Measurements from ENCODE around the gene APBA2. TPM values are rescaled to one million over a fixed set of nuclear protein-coding genes. Genes with fewer than 3 reads are reported as not detected.
A peak's percentile ranks its signal among the peaks of the same experiment; 100 is the strongest.

Gene APBA2
- total and polyA plus RNA-seq, 2 of the 4 experiments (the other 2 are of a cell fraction) = 21.7 to 33.0 TPM

DNA sequence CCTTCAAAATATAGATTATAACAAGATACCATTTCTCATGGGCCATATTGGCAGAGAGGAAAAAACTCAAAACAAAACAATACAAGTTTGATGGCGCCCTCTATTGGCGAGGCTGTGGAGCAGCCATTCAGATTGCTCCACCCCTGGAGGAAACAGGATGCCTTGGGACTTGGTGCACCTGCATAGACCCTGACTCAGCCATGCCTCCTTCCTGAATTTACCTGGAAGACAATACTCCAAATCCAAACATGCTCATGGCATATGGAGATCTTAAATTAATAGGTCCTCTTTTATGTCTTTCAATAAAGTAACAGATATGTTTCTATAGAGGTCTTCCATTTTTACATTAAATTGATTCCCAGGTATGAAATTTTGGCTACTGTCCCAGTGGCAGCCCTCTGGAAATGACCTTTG is 90.0 kb downstream of the APBA2 start:
- intact Hi-C loops (cut with micrococcal nuclease) = loop anchor here (2.0 kb wide), 1 partner anchor 95 kb away; no protein-coding TSS in a partner anchor
- Histone ChIP-seq H3K14ac (replicated peaks; ENCODE audit: low read depth, low read length) (no peak overlapping the region), H2AFZ (replicated peaks; ENCODE audit: low read length, poor library complexity) (no peak overlapping the region), H3K18ac (ENCODE audit: low read depth, low read length) (no peak overlapping the region), H3K27me3 (ENCODE audit: control insufficient read depth, insufficient read depth, low read length) (no peaks in the 10 kb centered on the region), H2BK15ac (ENCODE audit: low read depth, low read length) (no peak overlapping the region), H3K9me1 (ENCODE audit: insufficient read depth, low read length) (peaks cover 11% of the 10 kb centered on the region), H4K20me1 (ENCODE audit: insufficient read depth, low read length) (peaks cover 13% of the 10 kb centered on the region; the same call in 1 of the 2 replicates), H3K4me2 (ENCODE audit: low read depth, low read length) (no peak overlapping the region), H2BK5ac (ENCODE audit: low read depth, low read length, poor library complexity, severe bottlenecking) (no peak overlapping the region), H3K27ac (ENCODE audit: insufficient read depth, low read length) (no peak overlapping the region), H3K56ac (ENCODE audit: extremely low read depth, insufficient read depth, low read length) (no peak overlapping the region), H4K91ac (ENCODE audit: insufficient read depth, low read depth, low read length) (no peak overlapping the region), H3K4me1 (ENCODE audit: control insufficient read depth, insufficient read depth, low read length) (peaks cover 4% of the 10 kb centered on the region; the same call in 1 of the 2 replicates), H2AK9ac (replicated peaks; ENCODE audit: low read depth, low read length, poor library complexity) (no peak overlapping the region), H3K4ac (ENCODE audit: low read depth, low read length) (no peak overlapping the region), H3K9me3 (ENCODE audit: control insufficient read depth, insufficient read depth, low read length) (no peaks in the 10 kb centered on the region), H3K36me3 (ENCODE audit: control insufficient read depth, insufficient read depth, low read length) (no peaks in the 10 kb centered on the region), H2BK20ac (ENCODE audit: low read depth, low read length) (no peak overlapping the region), H2AK5ac (ENCODE audit: low read depth, low read length) (no peak overlapping the region), H3K9ac (ENCODE audit: low read depth, low read length) (no peak overlapping the region), H3K4me3 (ENCODE audit: insufficient read depth, low read depth, low read length) (no peak overlapping the region), H3K79me1 (ENCODE audit: low read depth in 1 of 2, low read length in 2 of 2) (peaks cover 10 to 50% of the 10 kb centered on the region in 2 experiments), H3K23ac (ENCODE audit: low read depth, low read length) (no peak overlapping the region), H2BK120ac (ENCODE audit: low read depth, low read length) (no peak overlapping the region), H4K8ac (ENCODE audit: low read depth in 2 of 2, low read length in 2 of 2) (no peak overlapping the region), H4K5ac (ENCODE audit: low read depth, low read length) (no peak overlapping the region)
- in situ Hi-C loops (cut with MboI; ENCODE audit: low sequenced_read_pairs) = loop anchor here (10.0 kb wide), 1 partner anchor 91 kb away; the partner anchor contains the start of gene APBA2
- dilution Hi-C loops (cut with HindIII; ENCODE audit: low sequenced_read_pairs, unreplicated experiment) = no loop called here
- CTCF ChIA-PET = interaction anchor here (1.4 kb wide), 1 partner anchor 88 kb away, joined by 3 read pairs; no protein-coding TSS in a partner anchor
- peak; percentile 72 for TF ChIP-seq RAD21 (IDR thresholded peaks at IDR 0.05; ENCODE audit: low read length)
- peak; percentile 33; the same call in 1 of the 2 replicates for TF ChIP-seq CEBPB (IDR thresholded peaks at IDR 0.05; ENCODE audit: low read depth, low read length)
- TF ChIP-seq, protein P1, sequence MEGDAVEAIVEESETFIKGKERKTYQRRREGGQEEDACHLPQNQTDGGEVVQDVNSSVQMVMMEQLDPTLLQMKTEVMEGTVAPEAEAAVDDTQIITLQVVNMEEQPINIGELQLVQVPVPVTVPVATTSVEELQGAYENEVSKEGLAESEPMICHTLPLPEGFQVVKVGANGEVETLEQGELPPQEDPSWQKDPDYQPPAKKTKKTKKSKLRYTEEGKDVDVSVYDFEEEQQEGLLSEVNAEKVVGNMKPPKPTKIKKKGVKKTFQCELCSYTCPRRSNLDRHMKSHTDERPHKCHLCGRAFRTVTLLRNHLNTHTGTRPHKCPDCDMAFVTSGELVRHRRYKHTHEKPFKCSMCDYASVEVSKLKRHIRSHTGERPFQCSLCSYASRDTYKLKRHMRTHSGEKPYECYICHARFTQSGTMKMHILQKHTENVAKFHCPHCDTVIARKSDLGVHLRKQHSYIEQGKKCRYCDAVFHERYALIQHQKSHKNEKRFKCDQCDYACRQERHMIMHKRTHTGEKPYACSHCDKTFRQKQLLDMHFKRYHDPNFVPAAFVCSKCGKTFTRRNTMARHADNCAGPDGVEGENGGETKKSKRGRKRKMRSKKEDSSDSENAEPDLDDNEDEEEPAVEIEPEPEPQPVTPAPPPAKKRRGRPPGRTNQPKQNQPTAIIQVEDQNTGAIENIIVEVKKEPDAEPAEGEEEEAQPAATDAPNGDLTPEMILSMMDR (conservative IDR thresholded peaks at IDR 0.05; ENCODE audit: low read depth, low read length) = peak; percentile 72
- TF ChIP-seq RFX5 (IDR thresholded peaks at IDR 0.05; ENCODE audit: low read depth, low read length) = no peak
- TF ChIP-seq SMC3 (IDR thresholded peaks at IDR 0.05; ENCODE audit: low read depth, low read length) = peak; percentile 48
- DNase-seq (peak; percentile 55), ATAC-seq (ENCODE audit: low read depth) (no peak)
- POLR2A ChIA-PET (ENCODE audit: unreplicated experiment) = no interaction called here
- no CpG with 5 or more reads among the region's 2 CpGs for WGBS, 2 experiments (ENCODE audit: extremely low coverage in 2 of 2, insufficient read length in 1 of 2)
- BruUV-seq (replicated peaks) = no TSS peak
